ENCODE results near the gene USP43. TPM values are rescaled to one million over a fixed set of nuclear protein-coding genes. Genes with fewer than 3 reads are reported as not detected.

USP43 gene
- polyA plus RNA-seq, 1 donor (not counting 4 experiments of a cell fraction or from before 2014, with no cell fraction given): 2.2 TPM

DNA sequence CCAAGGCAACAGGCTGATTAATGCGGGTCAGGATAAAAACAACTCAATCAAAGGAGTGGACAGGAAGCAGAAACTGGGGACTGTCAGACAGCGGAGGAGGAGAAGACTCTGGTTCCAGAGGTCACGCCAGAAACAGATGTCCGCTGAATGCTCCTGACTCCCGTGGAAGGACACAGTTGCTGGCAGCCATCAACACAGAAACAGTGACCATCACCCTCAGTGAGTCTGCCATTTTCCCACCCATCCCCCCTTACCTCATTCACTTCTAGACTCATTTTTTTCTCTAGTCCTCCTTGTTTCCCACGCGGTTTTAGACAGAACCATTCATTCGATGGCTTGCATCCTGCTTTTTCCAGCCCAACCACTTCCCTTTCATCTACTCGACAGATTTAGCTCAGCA lies 105.2 kb downstream of the USP43 start:
- H3K4me3 ChIP-seq (ENCODE audit: control insufficient read depth in 2 of 3, extremely low read depth in 1 of 3, insufficient read depth in 2 of 3, low read depth in 1 of 3, low read length in 3 of 3): no peak overlapping the region
- dilution Hi-C loops (cut with MboI; ENCODE audit: extremely low pct_ligation_motif_present, low sequenced_read_pairs): no loop called here
- H3K27me3 ChIP-seq (ENCODE audit: control insufficient read depth, extremely low read depth, insufficient read depth, low read length): no peaks in the 10 kb centered on the region
- H3K4me1 ChIP-seq (ENCODE audit: control insufficient read depth, extremely low read depth, insufficient read depth, low read length): no peaks in the 10 kb centered on the region
- H3K9me1 ChIP-seq (ENCODE audit: control insufficient read depth, extremely low read depth, insufficient read depth, low read length): no peaks in the 10 kb centered on the region
- H3K27ac ChIP-seq (ENCODE audit: control insufficient read depth, insufficient read depth, low read length): no peak overlapping the region
- H4K20me1 ChIP-seq (ENCODE audit: control insufficient read depth, extremely low read depth, insufficient read depth, low read length): no peaks in the 10 kb centered on the region
- FAIRE-seq (no peak), DNase-seq (ENCODE audit: low read depth, low spot score) (no peak)
- no peaks in the 10 kb centered on the region for H3K36me3 ChIP-seq (ENCODE audit: control insufficient read depth in 2 of 2, extremely low read depth in 1 of 2, insufficient read depth in 2 of 2, low read length in 2 of 2)
- TF ChIP-seq EZH2 (IDR thresholded peaks at IDR 0.05; ENCODE audit: low read length): no peak
- TF ChIP-seq, protein P1, sequence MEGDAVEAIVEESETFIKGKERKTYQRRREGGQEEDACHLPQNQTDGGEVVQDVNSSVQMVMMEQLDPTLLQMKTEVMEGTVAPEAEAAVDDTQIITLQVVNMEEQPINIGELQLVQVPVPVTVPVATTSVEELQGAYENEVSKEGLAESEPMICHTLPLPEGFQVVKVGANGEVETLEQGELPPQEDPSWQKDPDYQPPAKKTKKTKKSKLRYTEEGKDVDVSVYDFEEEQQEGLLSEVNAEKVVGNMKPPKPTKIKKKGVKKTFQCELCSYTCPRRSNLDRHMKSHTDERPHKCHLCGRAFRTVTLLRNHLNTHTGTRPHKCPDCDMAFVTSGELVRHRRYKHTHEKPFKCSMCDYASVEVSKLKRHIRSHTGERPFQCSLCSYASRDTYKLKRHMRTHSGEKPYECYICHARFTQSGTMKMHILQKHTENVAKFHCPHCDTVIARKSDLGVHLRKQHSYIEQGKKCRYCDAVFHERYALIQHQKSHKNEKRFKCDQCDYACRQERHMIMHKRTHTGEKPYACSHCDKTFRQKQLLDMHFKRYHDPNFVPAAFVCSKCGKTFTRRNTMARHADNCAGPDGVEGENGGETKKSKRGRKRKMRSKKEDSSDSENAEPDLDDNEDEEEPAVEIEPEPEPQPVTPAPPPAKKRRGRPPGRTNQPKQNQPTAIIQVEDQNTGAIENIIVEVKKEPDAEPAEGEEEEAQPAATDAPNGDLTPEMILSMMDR (optimal IDR thresholded peaks at IDR 0.05 in 1 of 3, IDR thresholded peaks at IDR 0.05 in 1 of 3, conservative IDR thresholded peaks at IDR 0.05 in 1 of 3; ENCODE audit: extremely low read depth in 1 of 3, insufficient read depth in 2 of 3, low read length in 3 of 3): no peak
- no peak overlapping the region for H3K4me2 ChIP-seq (ENCODE audit: control insufficient read depth, extremely low read depth, insufficient read depth, low read depth, low read length)
- H2AFZ ChIP-seq (ENCODE audit: control insufficient read depth, low read length): no peak overlapping the region
- no peaks in the 10 kb centered on the region for H3K9me3 ChIP-seq (ENCODE audit: control insufficient read depth, low read depth, low read length)
- no peak overlapping the region for H3K9ac ChIP-seq (ENCODE audit: control insufficient read depth, extremely low read depth, insufficient read depth, low read length)
- no peaks in the 10 kb centered on the region for H3K79me2 ChIP-seq (ENCODE audit: control insufficient read depth, insufficient read depth, low read length)

DNA sequence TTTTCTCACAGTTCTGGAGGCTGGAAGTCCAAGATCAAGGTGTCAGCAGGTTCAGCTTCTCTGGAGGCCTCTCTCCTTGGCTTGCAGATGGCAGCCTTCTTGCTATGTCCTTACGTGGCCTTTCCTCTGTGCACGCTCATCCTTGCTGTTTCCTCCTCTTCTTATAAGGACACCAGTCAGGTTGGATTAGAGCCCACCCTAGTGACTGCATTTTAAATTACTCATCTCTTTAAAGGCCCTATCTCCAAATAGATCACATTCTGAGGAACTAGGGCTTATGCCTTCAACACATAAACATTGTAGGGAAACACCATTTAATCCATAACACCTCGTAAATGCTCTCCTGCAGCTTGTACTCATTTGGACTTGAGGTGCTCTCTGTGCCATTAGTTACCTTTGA lies 109.8 kb downstream of the USP43 start:
- DNase-seq (ENCODE audit: low read depth, low spot score): no peak
- Histone ChIP-seq H3K4me2 (ENCODE audit: control insufficient read depth, extremely low read depth, insufficient read depth, low read depth, low read length) (no peak overlapping the region), H3K9me1 (ENCODE audit: control insufficient read depth, extremely low read depth, insufficient read depth, low read length) (no peaks in the 10 kb centered on the region), H3K79me2 (ENCODE audit: control insufficient read depth, insufficient read depth, low read length) (no peaks in the 10 kb centered on the region), H3K4me1 (ENCODE audit: control insufficient read depth, extremely low read depth, insufficient read depth, low read length) (no peaks in the 10 kb centered on the region), H3K27me3 (ENCODE audit: control insufficient read depth, extremely low read depth, insufficient read depth, low read length) (no peaks in the 10 kb centered on the region), H3K9me3 (ENCODE audit: control insufficient read depth, low read depth, low read length) (no peaks in the 10 kb centered on the region), H4K20me1 (ENCODE audit: control insufficient read depth, extremely low read depth, insufficient read depth, low read length) (no peaks in the 10 kb centered on the region), H3K27ac (ENCODE audit: control insufficient read depth, insufficient read depth, low read length) (no peak overlapping the region), H3K36me3 (ENCODE audit: control insufficient read depth in 2 of 2, extremely low read depth in 1 of 2, insufficient read depth in 2 of 2, low read length in 2 of 2) (no peaks in the 10 kb centered on the region), H3K9ac (ENCODE audit: control insufficient read depth, extremely low read depth, insufficient read depth, low read length) (no peak overlapping the region), H3K4me3 (ENCODE audit: control insufficient read depth in 2 of 3, extremely low read depth in 1 of 3, insufficient read depth in 2 of 3, low read depth in 1 of 3, low read length in 3 of 3) (no peak overlapping the region), H2AFZ (ENCODE audit: control insufficient read depth, low read length) (no peak overlapping the region)
- dilution Hi-C loops (cut with MboI; ENCODE audit: extremely low pct_ligation_motif_present, low sequenced_read_pairs): no loop called here
- TF ChIP-seq, protein P1 (optimal IDR thresholded peaks at IDR 0.05 in 1 of 3, IDR thresholded peaks at IDR 0.05 in 1 of 3, conservative IDR thresholded peaks at IDR 0.05 in 1 of 3; ENCODE audit: extremely low read depth in 1 of 3, insufficient read depth in 2 of 3, low read length in 3 of 3): no peak
- TF ChIP-seq EZH2 (IDR thresholded peaks at IDR 0.05; ENCODE audit: low read length): no peak
- no peak for FAIRE-seq

Data from keratinocyte (primary cell).